Measurements from ENCODE around the gene RITA1. TPM values are rescaled to one million over a fixed set of nuclear protein-coding genes. Genes with fewer than 3 reads are reported as not detected.

RITA1 gene
- total and polyA plus RNA-seq, 8 donors, result 4.1 to 19.2 (median 9.9) TPM

DNA sequence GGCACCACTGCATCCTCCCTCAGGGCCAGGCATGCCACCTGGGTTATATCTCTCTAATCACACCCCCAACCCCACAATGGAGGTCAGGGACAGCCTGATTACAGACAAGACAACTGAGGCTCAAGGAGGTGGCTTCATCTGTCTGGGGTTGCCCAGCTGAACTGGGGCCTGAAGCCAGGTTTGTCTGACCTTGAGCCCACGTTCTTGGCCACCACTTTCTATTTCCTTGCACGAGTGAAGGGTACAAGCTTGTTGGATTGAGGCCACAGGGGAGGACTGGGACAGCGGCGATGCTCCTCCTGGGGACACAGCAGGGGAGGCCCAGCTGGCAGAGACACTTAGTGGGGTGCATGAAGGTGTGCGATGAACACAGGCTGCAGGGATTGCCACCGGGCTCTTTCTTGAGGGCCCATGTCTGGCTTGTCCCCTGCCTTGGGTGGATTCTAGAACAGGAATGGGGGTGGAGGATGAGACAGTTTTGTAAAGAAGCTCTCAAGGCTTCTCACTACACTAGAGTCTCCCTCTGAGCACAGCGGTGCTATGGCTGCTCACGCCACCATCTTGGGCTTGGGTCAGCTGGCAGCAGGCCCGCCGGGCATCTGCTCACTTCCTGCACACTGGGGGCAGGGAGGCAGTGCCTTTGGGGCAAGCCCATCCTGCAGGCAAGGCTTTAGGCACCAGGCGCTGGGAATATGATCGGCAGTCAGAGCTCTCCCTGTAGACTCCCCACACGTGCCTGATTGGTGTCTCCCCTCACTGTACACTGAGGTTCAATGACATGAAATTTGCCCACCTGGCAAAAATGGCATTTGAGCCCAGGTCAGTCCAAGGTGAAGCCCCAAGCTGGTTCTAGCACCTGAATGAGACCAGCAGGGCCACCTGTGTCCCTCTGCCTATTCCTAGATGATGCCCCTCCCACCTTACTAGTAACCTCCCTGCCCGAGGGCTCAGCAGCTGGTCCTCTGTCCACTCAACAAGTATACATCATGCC, 16.0 kb downstream of the RITA1 start:
- no peaks in the 10 kb centered on the region for H3K36me3 ChIP-seq
- no peaks in the 10 kb centered on the region for H3K9me3 ChIP-seq
- no peaks in the 10 kb centered on the region for H3K27me3 ChIP-seq
- DNase-seq, result no peak
- no peak for TF ChIP-seq POLR2AphosphoS5 (IDR thresholded peaks at IDR 0.05)
- no peak for TF ChIP-seq POLR2A (IDR thresholded peaks at IDR 0.05)
- TF ChIP-seq EP300 (IDR thresholded peaks at IDR 0.05), result no peak
- TF ChIP-seq CTCF (IDR thresholded peaks at IDR 0.05), result no peak
- intact Hi-C loops (cut with DNase I; ENCODE audit: low total_unique reads), result no loop called here
- no peak overlapping the region for H3K27ac ChIP-seq
- 85 to 90% (median 86%) methylated on average over 7 to 14 of the region's 14 CpGs for WGBS, 5 donors
- peaks cover 0 to 10% (median 0%) of the 10 kb centered on the region in 4 donors for H3K4me1 ChIP-seq
- H3K4me3 ChIP-seq, result no peak overlapping the region

GRCh38 chr12:113202300-113203075, 17.0 kb downstream of the RITA1 start:
- Histone ChIP-seq H3K4me3 (no peak overlapping the region), H3K4me1 (peaks cover 0 to 14% (median 0%) of the 10 kb centered on the region in 4 donors), H3K36me3 (no peaks in the 10 kb centered on the region), H3K27ac (no peak overlapping the region), H3K9me3 (no peaks in the 10 kb centered on the region), H3K27me3 (no peaks in the 10 kb centered on the region)
- intact Hi-C loops (cut with DNase I; ENCODE audit: low total_unique reads), result no loop called here
- TF ChIP-seq POLR2A (IDR thresholded peaks at IDR 0.05), result no peak
- TF ChIP-seq EP300 (IDR thresholded peaks at IDR 0.05), result no peak
- TF ChIP-seq CTCF (IDR thresholded peaks at IDR 0.05), result no peak
- no peak for TF ChIP-seq POLR2AphosphoS5 (IDR thresholded peaks at IDR 0.05)
- no peak for DNase-seq
- WGBS, 5 donors, result 76 to 86% (median 81%) methylated on average over 4 of the region's 4 CpGs

- intact Hi-C loops (cut with DNase I; ENCODE audit: low total_unique reads), result no loop called here
- DNase-seq, result no peak
- 88 to 91% (median 90%) methylated on average over 8 of the region's 8 CpGs for WGBS, 5 donors
- Histone ChIP-seq H3K4me1 (peaks cover 0 to 31% (median 3%) of the 10 kb centered on the region in 4 donors), H3K4me3 (no peak overlapping the region), H3K9me3 (no peaks in the 10 kb centered on the region), H3K27ac (no peak overlapping the region), H3K36me3 (no peaks in the 10 kb centered on the region), H3K27me3 (no peaks in the 10 kb centered on the region)
- TF ChIP-seq CTCF (IDR thresholded peaks at IDR 0.05), result no peak
- no peak for TF ChIP-seq EP300 (IDR thresholded peaks at IDR 0.05)
- no peak for TF ChIP-seq POLR2AphosphoS5 (IDR thresholded peaks at IDR 0.05)
- no peak for TF ChIP-seq POLR2A (IDR thresholded peaks at IDR 0.05)
Measured at GRCh38 chr12:113203852-113204760, 18.6 kb downstream of the RITA1 start.
